GM13977 (cell line): ENCODE results near the gene GALC.
A peak's percentile ranks its signal among the peaks of the same experiment; 100 is the strongest.

Experiments used
- DNase-seq: peaks from one replicate; pipeline ENCODE4 v3.0.0; 2012; ENCODE audit warnings: low spot score
- CTCF ChIP-seq: IDR thresholded peaks from 2 replicates; pipeline ENCODE4 v1.5.1; 2012; ENCODE audit warnings: mild to moderate bottlenecking, control low read depth; ENCODE audit not compliant: insufficient read depth; ENCODE audit errors: extremely low read depth, missing control alignments
- in situ Hi-C: fragments of 300-500 bp; cut with MboI; formaldehyde crosslinking; loops from one replicate; pipeline ENCODE4 v1.12.0; 2022; ENCODE audit warnings: low sequenced_read_pairs, low pct_unique_long_range_greater_than_20kb, mixed read lengths, inconsistent platforms; ENCODE audit not compliant: unreplicated experiment

Gene GALC

DNA sequence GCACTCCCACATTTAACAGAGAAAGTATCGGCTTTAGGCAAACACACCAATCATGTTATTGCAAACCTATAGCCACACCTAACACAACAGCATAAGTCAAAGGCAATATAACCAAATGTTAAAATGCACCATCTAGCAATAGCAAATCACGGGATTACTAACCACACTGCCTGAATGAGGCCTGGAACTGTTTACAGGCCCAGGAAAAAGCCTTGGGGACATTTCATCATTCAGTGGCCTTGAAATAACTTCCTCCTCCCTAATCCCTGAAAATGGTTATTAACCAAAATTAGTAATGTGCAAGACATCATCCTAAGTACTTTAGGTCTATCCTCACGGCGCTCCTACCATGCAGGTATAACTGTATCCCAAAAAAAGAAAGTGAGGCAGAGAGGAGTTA, 2.3 kb downstream of the GALC start:
- no peak for TF ChIP-seq CTCF
- DNase-seq = no peak
- in situ Hi-C loops = no loop called here

DNA sequence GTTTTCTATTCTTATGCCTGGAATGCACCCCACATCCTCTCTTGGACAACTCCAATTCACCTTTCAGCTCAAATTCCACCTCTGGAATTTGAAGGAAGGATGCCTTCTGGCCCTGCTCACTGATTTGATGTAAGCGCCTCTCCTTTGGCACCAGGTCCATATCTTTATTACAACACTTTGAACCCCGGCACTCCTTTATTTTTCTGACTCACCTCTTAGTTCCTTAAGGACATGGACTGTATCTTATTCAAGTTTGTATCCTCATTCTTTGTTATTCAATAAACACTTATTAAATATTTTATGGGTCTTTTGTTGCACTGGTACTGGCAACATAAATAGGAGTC, 3.1 kb downstream of the GALC start:
- no peak for TF ChIP-seq CTCF
- in situ Hi-C loops = no loop called here
- DNase-seq = no peak

GRCh38 chr14:87989221-87989955, 3.6 kb downstream of the GALC start:
- DNase-seq = no peak
- TF ChIP-seq CTCF = no peak
- in situ Hi-C loops = no loop called here

GRCh38 chr14:87979689-87980088, 13.3 kb downstream of the GALC start:
- DNase-seq = no peak
- TF ChIP-seq CTCF = no peak
- in situ Hi-C loops = no loop called here

DNA sequence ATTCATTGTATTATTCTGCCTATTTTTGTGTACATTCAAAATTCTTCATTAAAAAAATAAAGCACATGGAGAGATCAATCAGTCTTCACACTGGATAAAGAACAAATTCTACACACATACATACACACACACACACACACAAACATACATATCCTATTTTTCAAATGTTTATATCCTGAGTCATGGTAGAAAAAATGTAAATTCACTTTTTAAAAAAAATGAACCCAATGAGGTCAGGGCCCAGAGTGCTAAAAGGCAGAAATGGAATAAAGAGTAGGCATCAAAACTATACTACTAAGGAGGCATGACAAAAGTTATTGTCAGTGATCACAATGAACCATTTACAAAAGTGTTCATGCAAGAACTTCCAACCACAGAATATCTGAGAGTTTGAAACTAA, 17.3 kb downstream of the GALC start:
- DNase-seq = no peak
- no peak for TF ChIP-seq CTCF
- in situ Hi-C loops = no loop called here

- in situ Hi-C loops = no loop called here
- peak; percentile 20 for DNase-seq
- TF ChIP-seq CTCF = no peak
Observed at GRCh38 chr14:87971010-87971409, 22.0 kb downstream of the GALC start.

GRCh38 chr14:87967496-87967895, 25.5 kb downstream of the GALC start:
- no peak for TF ChIP-seq CTCF
- in situ Hi-C loops = no loop called here
- no peak for DNase-seq
